ENCODE data around the gene TCAIM.

Gene TCAIM

GRCh38 chr3:44318891-44319311 is 19.7 kb upstream of the TCAIM start:
- Histone ChIP-seq H3K4me1 (ENCODE audit: insufficient read depth, insufficient read length) (peaks cover 2% of the 10 kb centered on the region), H3K36me3 (ENCODE audit: insufficient read depth, insufficient read length, low read length) (no peaks in the 10 kb centered on the region), H3K9ac (ENCODE audit: insufficient read length, low read depth) (no peak overlapping the region), H3K4me3 (ENCODE audit: insufficient read length, low read depth) (no peak overlapping the region), H3K9me3 (ENCODE audit: insufficient read depth, low read length) (no peaks in the 10 kb centered on the region), H3K27me3 (ENCODE audit: insufficient read depth, insufficient read length) (no peaks in the 10 kb centered on the region)
- peak; percentile 18 for DNase-seq (ENCODE audit: low read depth, low spot score)
- no peak for TF ChIP-seq YY1 (IDR thresholded peaks at IDR 0.05; ENCODE audit: insufficient read depth, insufficient read length)
- TF ChIP-seq ZNF274 (IDR thresholded peaks at IDR 0.05; ENCODE audit: low read depth, low read length): no peak
- no peak for TF ChIP-seq SUZ12 (IDR thresholded peaks at IDR 0.05; ENCODE audit: extremely low read depth, insufficient read depth, insufficient read length)

DNA sequence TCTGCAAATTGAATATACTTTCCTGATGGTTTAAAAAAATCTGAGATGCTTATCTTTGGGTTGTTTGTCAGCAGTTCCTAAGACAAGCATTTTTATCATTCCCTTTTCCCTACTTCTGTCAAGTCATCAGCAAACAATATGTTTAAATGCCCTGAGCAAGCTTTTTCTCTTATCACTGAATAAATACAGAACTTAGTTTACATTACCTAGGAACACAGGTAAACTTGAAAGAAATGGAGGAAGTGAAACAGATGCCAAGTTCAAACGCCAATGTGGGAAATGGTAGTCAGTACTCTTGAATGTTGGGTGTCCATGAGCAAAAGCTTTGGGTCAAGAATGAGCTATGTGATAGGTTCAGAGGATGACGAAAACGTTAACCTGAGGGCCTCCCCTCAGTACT is 17.2 kb upstream of the TCAIM start:
- Histone ChIP-seq H3K9ac (ENCODE audit: insufficient read length, low read depth) (no peak overlapping the region), H3K27me3 (ENCODE audit: insufficient read depth, insufficient read length) (no peaks in the 10 kb centered on the region), H3K36me3 (ENCODE audit: insufficient read depth, insufficient read length, low read length) (no peaks in the 10 kb centered on the region), H3K4me1 (ENCODE audit: insufficient read depth, insufficient read length) (peaks cover 2% of the 10 kb centered on the region), H3K4me3 (ENCODE audit: insufficient read length, low read depth) (no peak overlapping the region), H3K9me3 (ENCODE audit: insufficient read depth, low read length) (no peaks in the 10 kb centered on the region)
- no peak for TF ChIP-seq ZNF274 (IDR thresholded peaks at IDR 0.05; ENCODE audit: low read depth, low read length)
- TF ChIP-seq YY1 (IDR thresholded peaks at IDR 0.05; ENCODE audit: insufficient read depth, insufficient read length): no peak
- TF ChIP-seq SUZ12 (IDR thresholded peaks at IDR 0.05; ENCODE audit: extremely low read depth, insufficient read depth, insufficient read length): no peak
- DNase-seq (ENCODE audit: low read depth, low spot score): no peak

GRCh38 chr3:44323341-44323955 is 15.1 kb upstream of the TCAIM start:
- peak; percentile 30 for DNase-seq (ENCODE audit: low read depth, low spot score)
- no peaks in the 10 kb centered on the region for H3K27me3 ChIP-seq (ENCODE audit: insufficient read depth, insufficient read length)
- H3K4me3 ChIP-seq (ENCODE audit: insufficient read length, low read depth): no peak overlapping the region
- H3K9ac ChIP-seq (ENCODE audit: insufficient read length, low read depth): no peak overlapping the region
- no peaks in the 10 kb centered on the region for H3K9me3 ChIP-seq (ENCODE audit: insufficient read depth, low read length)
- peaks cover 2% of the 10 kb centered on the region for H3K4me1 ChIP-seq (ENCODE audit: insufficient read depth, insufficient read length)
- no peaks in the 10 kb centered on the region for H3K36me3 ChIP-seq (ENCODE audit: insufficient read depth, insufficient read length, low read length)
- no peak for TF ChIP-seq ZNF274 (IDR thresholded peaks at IDR 0.05; ENCODE audit: low read depth, low read length)
- TF ChIP-seq SUZ12 (IDR thresholded peaks at IDR 0.05; ENCODE audit: extremely low read depth, insufficient read depth, insufficient read length): no peak
- no peak for TF ChIP-seq YY1 (IDR thresholded peaks at IDR 0.05; ENCODE audit: insufficient read depth, insufficient read length)

GRCh38 chr3:44324584-44324983 is 14.0 kb upstream of the TCAIM start:
- Histone ChIP-seq H3K27me3 (ENCODE audit: insufficient read depth, insufficient read length) (no peaks in the 10 kb centered on the region), H3K4me3 (ENCODE audit: insufficient read length, low read depth) (no peak overlapping the region), H3K36me3 (ENCODE audit: insufficient read depth, insufficient read length, low read length) (no peaks in the 10 kb centered on the region), H3K4me1 (ENCODE audit: insufficient read depth, insufficient read length) (no peaks in the 10 kb centered on the region), H3K9ac (ENCODE audit: insufficient read length, low read depth) (no peak overlapping the region), H3K9me3 (ENCODE audit: insufficient read depth, low read length) (no peaks in the 10 kb centered on the region)
- DNase-seq (ENCODE audit: low read depth, low spot score): no peak
- TF ChIP-seq ZNF274 (IDR thresholded peaks at IDR 0.05; ENCODE audit: low read depth, low read length): no peak
- no peak for TF ChIP-seq SUZ12 (IDR thresholded peaks at IDR 0.05; ENCODE audit: extremely low read depth, insufficient read depth, insufficient read length)
- no peak for TF ChIP-seq YY1 (IDR thresholded peaks at IDR 0.05; ENCODE audit: insufficient read depth, insufficient read length)

- Histone ChIP-seq H3K36me3 (ENCODE audit: insufficient read depth, insufficient read length, low read length) (no peaks in the 10 kb centered on the region), H3K9ac (ENCODE audit: insufficient read length, low read depth) (no peak overlapping the region), H3K4me3 (ENCODE audit: insufficient read length, low read depth) (no peak overlapping the region), H3K9me3 (ENCODE audit: insufficient read depth, low read length) (no peaks in the 10 kb centered on the region), H3K27me3 (ENCODE audit: insufficient read depth, insufficient read length) (no peaks in the 10 kb centered on the region), H3K4me1 (ENCODE audit: insufficient read depth, insufficient read length) (no peaks in the 10 kb centered on the region)
- TF ChIP-seq ZNF274 (IDR thresholded peaks at IDR 0.05; ENCODE audit: low read depth, low read length): no peak
- no peak for TF ChIP-seq SUZ12 (IDR thresholded peaks at IDR 0.05; ENCODE audit: extremely low read depth, insufficient read depth, insufficient read length)
- no peak for TF ChIP-seq YY1 (IDR thresholded peaks at IDR 0.05; ENCODE audit: insufficient read depth, insufficient read length)
- DNase-seq (ENCODE audit: low read depth, low spot score): no peak
These were observed 12.5 kb upstream of the TCAIM start for GRCh38 chr3:44326019-44326418.

GRCh38 chr3:44326515-44326914 is 12.1 kb upstream of the TCAIM start:
- H3K9me3 ChIP-seq (ENCODE audit: insufficient read depth, low read length): no peaks in the 10 kb centered on the region
- H3K36me3 ChIP-seq (ENCODE audit: insufficient read depth, insufficient read length, low read length): no peaks in the 10 kb centered on the region
- no peak for TF ChIP-seq SUZ12 (IDR thresholded peaks at IDR 0.05; ENCODE audit: extremely low read depth, insufficient read depth, insufficient read length)
- no peak for TF ChIP-seq YY1 (IDR thresholded peaks at IDR 0.05; ENCODE audit: insufficient read depth, insufficient read length)
- TF ChIP-seq ZNF274 (IDR thresholded peaks at IDR 0.05; ENCODE audit: low read depth, low read length): no peak
- no peak for DNase-seq (ENCODE audit: low read depth, low spot score)
- no peaks in the 10 kb centered on the region for H3K4me1 ChIP-seq (ENCODE audit: insufficient read depth, insufficient read length)
- no peaks in the 10 kb centered on the region for H3K27me3 ChIP-seq (ENCODE audit: insufficient read depth, insufficient read length)
- H3K4me3 ChIP-seq (ENCODE audit: insufficient read length, low read depth): no peak overlapping the region
- no peak overlapping the region for H3K9ac ChIP-seq (ENCODE audit: insufficient read length, low read depth)

- Histone ChIP-seq H3K4me3 (ENCODE audit: insufficient read length, low read depth) (no peak overlapping the region), H3K4me1 (ENCODE audit: insufficient read depth, insufficient read length) (no peaks in the 10 kb centered on the region), H3K9ac (ENCODE audit: insufficient read length, low read depth) (no peak overlapping the region), H3K9me3 (ENCODE audit: insufficient read depth, low read length) (no peaks in the 10 kb centered on the region), H3K36me3 (ENCODE audit: insufficient read depth, insufficient read length, low read length) (no peaks in the 10 kb centered on the region), H3K27me3 (ENCODE audit: insufficient read depth, insufficient read length) (no peaks in the 10 kb centered on the region)
- TF ChIP-seq ZNF274 (IDR thresholded peaks at IDR 0.05; ENCODE audit: low read depth, low read length) (no peak), SUZ12 (IDR thresholded peaks at IDR 0.05; ENCODE audit: extremely low read depth, insufficient read depth, insufficient read length) (no peak), YY1 (IDR thresholded peaks at IDR 0.05; ENCODE audit: insufficient read depth, insufficient read length) (no peak)
- DNase-seq (ENCODE audit: low read depth, low spot score): no peak
These were observed 8.6 kb upstream of the TCAIM start for GRCh38 chr3:44329946-44330345.

All from NT2/D1 (cell line).